COLO829 (cell line): ENCODE measurements around the gene COL1A1.

ENCODE experiments used
- DNase-seq: peaks from one replicate; pipeline ENCODE4 v3.0.0; 2012; ENCODE audit warnings: low spot score

Gene COL1A1

GRCh38 chr17:50153650-50154575 is 47.5 kb downstream of the COL1A1 start:
- no peak for DNase-seq

GRCh38 chr17:50152736-50153135 is 48.7 kb downstream of the COL1A1 start:
- no peak for DNase-seq

- peak; percentile 89 for DNase-seq
Observed at GRCh38 chr17:50151937-50152547, 49.4 kb downstream of the COL1A1 start.

GRCh38 chr17:50151041-50151936 is 50.1 kb downstream of the COL1A1 start:
- peak; percentile 90 for DNase-seq

- DNase-seq: no peak
Observed at GRCh38 chr17:50150354-50151040, 50.9 kb downstream of the COL1A1 start, which contains the start of gene PPP1R9B. Gene PPP1R9B, minus strand, starts transcription at chr17:50150677. Its CDS starts 164 bp downstream, at chr17:50150513.

- no peak for DNase-seq
Observed at GRCh38 chr17:50149417-50150353, 51.7 kb downstream of the COL1A1 start.

GRCh38 chr17:50149091-50149416 is 52.4 kb downstream of the COL1A1 start:
- no peak for DNase-seq

- DNase-seq: no peak
Observed at GRCh38 chr17:50148226-50149090, 53.0 kb downstream of the COL1A1 start.

GRCh38 chr17:50147841-50148225 is 53.6 kb downstream of the COL1A1 start:
- DNase-seq: no peak

- no peak for DNase-seq
Observed at GRCh38 chr17:50146927-50147665, 54.3 kb downstream of the COL1A1 start.

- no peak for DNase-seq
Observed at GRCh38 chr17:50146230-50146926, 55.1 kb downstream of the COL1A1 start.

GRCh38 chr17:50145532-50146229 is 55.8 kb downstream of the COL1A1 start:
- DNase-seq: no peak

GRCh38 chr17:50144845-50145531 is 56.4 kb downstream of the COL1A1 start:
- DNase-seq: no peak

GRCh38 chr17:50144355-50144754 is 57.1 kb downstream of the COL1A1 start:
- DNase-seq: no peak

GRCh38 chr17:50143461-50144176 is 57.8 kb downstream of the COL1A1 start:
- no peak for DNase-seq

- DNase-seq: no peak
Observed at GRCh38 chr17:50141745-50142110, 59.7 kb downstream of the COL1A1 start.
